GM23248 (cell line): Measurements from ENCODE around the gene CEP97. TPM values are rescaled to one million over a fixed set of nuclear protein-coding genes. Genes with fewer than 3 reads are reported as not detected.

Source experiments
- DNase-seq: peaks from one replicate; pipeline ENCODE4 v3.0.0-alpha.2; 2015
- H2AFZ ChIP-seq: fragments of 200-600 bp; sonication (generic); 2 replicates; pipeline ENCODE4 v1.6.1; 2016; ENCODE audit warnings: antibody characterized with exemption
- H3F3A ChIP-seq: fragments of 200-600 bp; sonication (generic); 2 replicates; pipeline ENCODE4 v1.6.1; 2016; ENCODE audit warnings: mild to moderate bottlenecking, antibody characterized with exemption, mixed run types; ENCODE audit not compliant: insufficient read depth
- H3K27ac ChIP-seq: fragments of 200-600 bp; sonication (generic); 2 replicates; pipeline ENCODE4 v1.5.1; 2016; ENCODE audit warnings: mild to moderate bottlenecking
- H3K27me3 ChIP-seq: fragments of 200-600 bp; sonication (generic); replicated peaks from 2 replicates; pipeline ENCODE4 v1.6.1; 2016; ENCODE audit warnings: mild to moderate bottlenecking; ENCODE audit not compliant: insufficient read depth
- H3K36me3 ChIP-seq: fragments of 200-600 bp; sonication (generic); 2 replicates; pipeline ENCODE4 v1.6.1; 2016; ENCODE audit warnings: low read depth, mild to moderate bottlenecking
- H3K4me1 ChIP-seq: fragments of 200-600 bp; sonication (generic); 2 replicates; pipeline ENCODE4 v1.6.1; 2016; ENCODE audit warnings: mild to moderate bottlenecking; ENCODE audit not compliant: insufficient read depth
- H3K4me2 ChIP-seq: fragments of 200-600 bp; sonication (generic); one replicate; pipeline ENCODE4 v1.6.1; 2016; ENCODE audit warnings: mild to moderate bottlenecking; ENCODE audit not compliant: unreplicated experiment
- H3K4me3 ChIP-seq: fragments of 200-600 bp; sonication (generic); 2 replicates; pipeline ENCODE4 v1.5.1; 2016; ENCODE audit warnings: mild to moderate bottlenecking
- H3K79me2 ChIP-seq: fragments of 200-600 bp; sonication (generic); 2 replicates; pipeline ENCODE4 v1.6.1; 2016; ENCODE audit warnings: mild to moderate bottlenecking; ENCODE audit not compliant: insufficient read depth
- H3K9ac ChIP-seq: fragments of 200-600 bp; sonication (generic); 2 replicates; pipeline ENCODE4 v1.6.1; 2016; ENCODE audit warnings: mild to moderate bottlenecking
- H3K9me2 ChIP-seq: fragments of 200-600 bp; sonication (generic); 2 replicates; pipeline ENCODE4 v1.6.1; 2016; ENCODE audit warnings: mixed run types, mild to moderate bottlenecking, moderate library complexity; ENCODE audit not compliant: insufficient read depth
- H3K9me3 ChIP-seq: fragments of 200-600 bp; sonication (generic); one replicate; pipeline ENCODE4 v1.6.1; 2017; ENCODE audit warnings: low read depth
- H4K20me1 ChIP-seq: fragments of 200-600 bp; sonication (generic); 2 replicates; pipeline ENCODE4 v1.6.0; 2016; ENCODE audit not compliant: insufficient read depth
- EZH2 ChIP-seq: fragments of 200-600 bp; sonication (generic); IDR thresholded peaks from 2 replicates; pipeline ENCODE4 v1.6.1; 2018; ENCODE audit warnings: antibody characterized with exemption, mild to moderate bottlenecking; ENCODE audit not compliant: insufficient read depth, poor library complexity, severe bottlenecking
- EZH2phosphoT487 ChIP-seq: fragments of 200-600 bp; sonication (generic); IDR thresholded peaks from 2 replicates; pipeline ENCODE4 v1.6.1; 2018; ENCODE audit warnings: antibody characterized with exemption, moderate library complexity, mild to moderate bottlenecking, low read depth; ENCODE audit not compliant: insufficient read depth
- WGBS, 2 experiments: methylation state at CpG; one replicate each; pipeline ENCODE4 v1.1.6; 2015 to 2017; ENCODE audit warnings: low lambda C conversion rate in 2 of 2, low coverage in 1 of 2; ENCODE audit errors: missing lambda C conversion rate in 2 of 2; 5-methylcytosine and 5-hydroxymethylcytosine counted together
- in situ Hi-C: fragments of 300-500 bp; cut with MboI; formaldehyde crosslinking; loops from 2 replicates; pipeline ENCODE4 v1.15.0; 2020
- polyA plus RNA-seq: library from polyadenylated mRNA; unstranded; fragments of >200 nt; fragmentation: Nextera tagmentation; extraction: Ambion mirVana; gene quantifications from 2 replicates; pipeline ENCODE4 v1.2.1, GENCODE V29; 2016
- total RNA-seq: library from RNA; depleted of rRNA; stranded (reverse); fragments of >200 nt; shearing (Covaris generic); gene quantifications from 2 replicates; pipeline ENCODE4 v1.2.3, GENCODE V29; 2014

CEP97 gene
- total and polyA plus RNA-seq, 2 experiments from 2014 or later, result 3.3 to 9.8 TPM

DNA sequence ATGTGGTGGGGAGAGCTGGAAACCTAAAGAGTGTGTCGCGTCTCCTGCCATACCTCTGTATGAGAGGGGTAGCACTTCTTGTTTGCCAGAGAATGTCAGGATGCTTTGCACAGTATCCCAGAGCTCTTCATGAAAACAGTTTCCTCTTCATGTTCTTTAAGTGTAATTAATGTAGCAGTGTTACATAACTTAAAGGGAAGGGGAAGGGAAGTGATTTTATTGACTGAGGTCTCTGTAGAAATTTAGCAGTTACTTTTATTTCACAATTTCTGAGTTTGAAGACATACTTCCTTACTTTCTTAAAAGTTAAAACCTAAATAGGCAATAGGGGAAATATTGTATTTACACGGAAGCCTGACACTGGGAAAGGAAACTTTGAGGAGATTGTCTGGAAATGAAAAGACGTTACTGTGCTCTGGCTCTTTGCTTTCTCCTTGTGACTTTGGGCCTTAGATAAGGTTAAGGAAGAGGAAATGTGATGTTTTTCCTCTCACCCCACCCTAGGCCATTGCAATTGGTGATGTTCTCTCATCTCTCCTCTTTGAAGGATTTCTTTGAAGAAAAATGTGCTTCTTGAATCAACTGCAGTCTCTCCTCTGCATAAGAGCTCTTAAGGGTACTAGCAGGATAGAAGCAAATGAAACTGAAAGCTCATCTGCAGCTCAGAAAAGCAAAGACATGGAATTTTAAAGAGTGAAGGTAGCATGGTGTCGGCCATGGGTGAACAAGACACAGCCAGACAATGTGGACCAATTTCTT is 60.6 kb downstream of the CEP97 start:
- WGBS, 2 experiments, result 92 to 93% methylated on average over 5 of the region's 5 CpGs
- no peaks in the 10 kb centered on the region for H3K9me2 ChIP-seq
- no peak overlapping the region for H3K9ac ChIP-seq
- H3F3A ChIP-seq, result peaks cover 12% of the 10 kb centered on the region
- no peaks in the 10 kb centered on the region for H3K27me3 ChIP-seq
- H3K9me3 ChIP-seq, result no peaks in the 10 kb centered on the region
- peaks cover 15% of the 10 kb centered on the region for H3K4me1 ChIP-seq
- no peak overlapping the region for H3K4me3 ChIP-seq
- no peaks in the 10 kb centered on the region for H4K20me1 ChIP-seq
- DNase-seq, result no peak
- no peak overlapping the region for H3K4me2 ChIP-seq
- peaks cover 19% of the 10 kb centered on the region; the same call in 1 of the 2 replicates for H3K36me3 ChIP-seq
- no peak overlapping the region for H3K27ac ChIP-seq
- TF ChIP-seq EZH2 (no peak), EZH2phosphoT487 (no peak)
- H2AFZ ChIP-seq, result no peak overlapping the region
- H3K79me2 ChIP-seq, result peaks cover 9% of the 10 kb centered on the region
- in situ Hi-C loops, result no loop called here

DNA sequence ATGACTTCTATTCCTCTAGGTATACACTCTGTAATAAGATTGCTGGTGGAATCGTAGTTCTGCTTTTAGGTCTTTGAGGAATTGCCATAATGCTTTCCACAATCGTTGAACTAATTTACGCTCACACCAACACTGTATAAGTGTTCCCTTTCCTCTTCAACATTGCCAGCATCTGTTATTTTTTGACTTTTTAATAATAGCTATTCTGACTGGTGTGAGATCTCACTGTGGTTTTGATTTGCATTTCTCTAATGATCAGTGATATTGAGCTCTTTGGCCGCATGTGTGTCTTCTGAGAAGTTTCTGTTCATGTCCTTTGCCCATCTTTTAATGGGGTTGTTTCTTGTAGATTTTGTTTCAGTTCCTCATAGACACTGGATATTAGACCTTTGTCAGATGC is 67.4 kb downstream of the CEP97 start:
- no peak overlapping the region for H3K27ac ChIP-seq
- H3F3A ChIP-seq, result no peaks in the 10 kb centered on the region
- H3K4me3 ChIP-seq, result no peak overlapping the region
- H3K79me2 ChIP-seq, result peaks cover 21% of the 10 kb centered on the region
- H3K4me2 ChIP-seq, result no peak overlapping the region
- in situ Hi-C loops, result no loop called here
- H3K4me1 ChIP-seq, result no peaks in the 10 kb centered on the region
- no peak overlapping the region for H2AFZ ChIP-seq
- WGBS, 2 experiments, result 92 to 99% methylated on average over 4 of the region's 4 CpGs
- no peak overlapping the region for H3K9ac ChIP-seq
- DNase-seq, result no peak
- peaks cover 7% of the 10 kb centered on the region; the same call in 1 of the 2 replicates for H3K36me3 ChIP-seq
- TF ChIP-seq EZH2 (no peak), EZH2phosphoT487 (no peak)
- H3K9me3 ChIP-seq, result no peaks in the 10 kb centered on the region
- H3K27me3 ChIP-seq, result no peaks in the 10 kb centered on the region
- no peaks in the 10 kb centered on the region for H3K9me2 ChIP-seq
- no peaks in the 10 kb centered on the region for H4K20me1 ChIP-seq

- 94% methylated on average over 3 of the region's 3 CpGs for WGBS, 2 experiments
- no peaks in the 10 kb centered on the region for H3K4me1 ChIP-seq
- no peak for TF ChIP-seq EZH2
- no peak for TF ChIP-seq EZH2phosphoT487
- no peaks in the 10 kb centered on the region for H3K9me2 ChIP-seq
- H3F3A ChIP-seq, result no peaks in the 10 kb centered on the region
- H4K20me1 ChIP-seq, result peaks cover 3% of the 10 kb centered on the region; the same call in 1 of the 2 replicates
- no peaks in the 10 kb centered on the region for H3K27me3 ChIP-seq
- H3K79me2 ChIP-seq, result peaks cover 23% of the 10 kb centered on the region
- DNase-seq, result no peak
- no peak overlapping the region for H3K9ac ChIP-seq
- H3K27ac ChIP-seq, result no peak overlapping the region
- no peak overlapping the region for H2AFZ ChIP-seq
- in situ Hi-C loops, result no loop called here
- no peaks in the 10 kb centered on the region for H3K36me3 ChIP-seq
- no peak overlapping the region for H3K4me2 ChIP-seq
- no peak overlapping the region for H3K4me3 ChIP-seq
- H3K9me3 ChIP-seq, result no peaks in the 10 kb centered on the region
Measured at GRCh38 chr3:101796077-101796680, 71.8 kb downstream of the CEP97 start.

GRCh38 chr3:101801174-101801573 is 76.8 kb downstream of the CEP97 start:
- H3F3A ChIP-seq, result 0 out of 2 replicates have a peak, but pooled peaks cover 4% of the 10 kb centered on the region
- no peak overlapping the region for H2AFZ ChIP-seq
- H3K79me2 ChIP-seq, result 0 out of 2 replicates have a peak, but pooled peaks cover 3% of the 10 kb centered on the region
- no peak overlapping the region for H3K27ac ChIP-seq
- peaks cover 3% of the 10 kb centered on the region; the same call in 1 of the 2 replicates for H4K20me1 ChIP-seq
- TF ChIP-seq EZH2phosphoT487, result no peak
- no peak for TF ChIP-seq EZH2
- in situ Hi-C loops, result loop anchor here (25.0 kb wide), 1 partner anchor 736 kb away; no protein-coding TSS in a partner anchor
- no peak overlapping the region for H3K9ac ChIP-seq
- no peak overlapping the region for H3K4me2 ChIP-seq
- no peaks in the 10 kb centered on the region for H3K36me3 ChIP-seq
- H3K9me2 ChIP-seq, result no peaks in the 10 kb centered on the region
- H3K27me3 ChIP-seq, result no peaks in the 10 kb centered on the region
- peaks cover under 1% of the 10 kb centered on the region; the same call in 1 of the 2 replicates for H3K4me1 ChIP-seq
- H3K9me3 ChIP-seq, result no peaks in the 10 kb centered on the region
- no peak for DNase-seq
- WGBS, 2 experiments, result 84 to 86% methylated on average over 4 of the region's 4 CpGs
- no peak overlapping the region for H3K4me3 ChIP-seq
